Ishikawa (cell line): ENCODE data around the gene PLEKHB1.

Source experiments
- CEBPB ChIP-seq: IDR thresholded peaks from 2 replicates; pipeline ENCODE4 v1.6.1; 2012
- CREB1 ChIP-seq: IDR thresholded peaks from 2 replicates; pipeline ENCODE4 v1.6.1; 2012; ENCODE audit warnings: low read depth
- EGR1 ChIP-seq: IDR thresholded peaks from 2 replicates; pipeline ENCODE4 v1.6.1; 2012
- EP300 ChIP-seq: IDR thresholded peaks from 2 replicates; pipeline ENCODE4 v1.6.1; 2012; ENCODE audit warnings: borderline replicate concordance
- FOXM1 ChIP-seq: IDR thresholded peaks from 2 replicates; pipeline ENCODE4 v1.6.1; 2012; ENCODE audit warnings: low read depth, borderline replicate concordance
- MAX ChIP-seq: IDR thresholded peaks from 2 replicates; pipeline ENCODE4 v1.6.1; 2012
- NFIC ChIP-seq: IDR thresholded peaks from 2 replicates; pipeline ENCODE4 v1.6.1; 2012
- RAD21 ChIP-seq: IDR thresholded peaks from 2 replicates; pipeline ENCODE4 v1.6.1; 2012; ENCODE audit warnings: low read depth
- REST ChIP-seq: IDR thresholded peaks from 2 replicates; pipeline ENCODE4 v1.6.1; 2012; ENCODE audit warnings: low read depth, mild to moderate bottlenecking
- TAF1 ChIP-seq: IDR thresholded peaks from 2 replicates; pipeline ENCODE4 v1.6.1; 2012; ENCODE audit warnings: low read depth, mild to moderate bottlenecking
- TCF12 ChIP-seq: IDR thresholded peaks from 2 replicates; pipeline ENCODE4 v1.6.1; 2012; ENCODE audit warnings: low read depth
- TEAD4 ChIP-seq: IDR thresholded peaks from 2 replicates; pipeline ENCODE4 v1.6.1; 2012
- USF1 ChIP-seq: IDR thresholded peaks from 2 replicates; pipeline ENCODE4 v1.6.1; 2012
- YY1 ChIP-seq: IDR thresholded peaks from 2 replicates; pipeline ENCODE4 v1.6.1; 2012; ENCODE audit warnings: low read depth
- ZBTB7A ChIP-seq: IDR thresholded peaks from 2 replicates; pipeline ENCODE4 v1.6.1; 2012; ENCODE audit warnings: low read depth

Gene PLEKHB1

GRCh38 chr11:73645972-73646631, at the start of gene PLEKHB1:
Gene PLEKHB1, plus strand, starts transcription at chr11:73646581. Its CDS starts 28 bp downstream, at chr11:73646609.
- TF ChIP-seq CEBPB (no peak), CREB1 (no peak), TEAD4 (no peak), FOXM1 (no peak), YY1 (no peak), USF1 (no peak), TCF12 (no peak), TAF1 (no peak), EGR1 (no peak), MAX (no peak)

- no peak for TF ChIP-seq TEAD4
- TF ChIP-seq ZBTB7A = no peak
- no peak for TF ChIP-seq TAF1
- no peak for TF ChIP-seq EGR1
- no peak for TF ChIP-seq MAX
- no peak for TF ChIP-seq YY1
- no peak for TF ChIP-seq CREB1
- TF ChIP-seq USF1 = no peak
- TF ChIP-seq NFIC = no peak
- TF ChIP-seq TCF12 = no peak
- TF ChIP-seq CEBPB = no peak
- TF ChIP-seq EP300 = no peak
- TF ChIP-seq REST = no peak
- TF ChIP-seq RAD21 = no peak
- no peak for TF ChIP-seq FOXM1
Measured at GRCh38 chr11:73597336-73597955, 48.9 kb upstream of the PLEKHB1 start.

- TF ChIP-seq CEBPB (no peak), RAD21 (no peak), EGR1 (peak; percentile 83; the same call in 1 of the 2 replicates), NFIC (peak; percentile 33), TCF12 (peak; percentile 60; the same call in 1 of the 2 replicates), EP300 (peak; percentile 44; the same call in 1 of the 2 replicates), YY1 (peak; percentile 88), TEAD4 (0 out of 2 replicates have a peak, but pooled peaks have one; percentile 20), ZBTB7A (no peak; the same call in 1 of the 2 replicates), FOXM1 (no peak), TAF1 (peak; percentile 69), MAX (peak; percentile 34; the same call in 1 of the 2 replicates), REST (no peak), USF1 (no peak; the same call in 1 of the 2 replicates), CREB1 (peak; percentile 77)
Measured at GRCh38 chr11:73597956-73598718, 48.2 kb upstream of the PLEKHB1 start, which contains the start of gene FAM168A. Gene FAM168A, minus strand, starts transcription at chr11:73598112. Its CDS starts 129,638 bp downstream, at chr11:73468474.

- no peak for TF ChIP-seq TAF1
- TF ChIP-seq YY1 = no peak
- no peak for TF ChIP-seq EP300
- TF ChIP-seq ZBTB7A = no peak
- no peak for TF ChIP-seq EGR1
- no peak for TF ChIP-seq FOXM1
Measured at GRCh38 chr11:73598719-73599379, 47.5 kb upstream of the PLEKHB1 start.
